ENCODE results near the gene BCL11A. TPM values are rescaled to one million over a fixed set of nuclear protein-coding genes. Genes with fewer than 3 reads are reported as not detected.

The BCL11A gene
- total RNA-seq, 2 donors from 2014 or later, result 4.5 to 4.7 TPM

GRCh38 chr2:60460577-60461420 is 92.7 kb downstream of the BCL11A start:
- ATAC-seq (no peak), DNase-seq (no peak)
- intact Hi-C loops (cut with DNase I), result no loop called here

- intact Hi-C loops (cut with DNase I), result no loop called here
- ATAC-seq (no peak), DNase-seq (no peak)
These were observed 93.6 kb downstream of the BCL11A start for GRCh38 chr2:60459851-60460250.

- no peak for ATAC-seq
- intact Hi-C loops (cut with DNase I), result no loop called here
- DNase-seq, result no peak
These were observed 97.2 kb downstream of the BCL11A start for GRCh38 chr2:60456115-60456770.

GRCh38 chr2:60453872-60454271 is 99.6 kb downstream of the BCL11A start:
- ATAC-seq (no peak), DNase-seq (no peak)
- intact Hi-C loops (cut with DNase I), result no loop called here

- ATAC-seq, result no peak
- no peak for DNase-seq
- intact Hi-C loops (cut with DNase I), result no loop called here
These were observed 100.2 kb downstream of the BCL11A start for GRCh38 chr2:60453301-60453700.

GRCh38 chr2:60450488-60450887 is 103.0 kb downstream of the BCL11A start:
- intact Hi-C loops (cut with DNase I), result no loop called here
- DNase-seq (no peak), ATAC-seq (no peak)

- no peak for ATAC-seq
- intact Hi-C loops (cut with DNase I), result no loop called here
- DNase-seq, result no peak
These were observed 105.5 kb downstream of the BCL11A start for GRCh38 chr2:60447943-60448342.

GRCh38 chr2:60446413-60447267 is 106.8 kb downstream of the BCL11A start:
- ATAC-seq, result no peak
- intact Hi-C loops (cut with DNase I), result no loop called here

GRCh38 chr2:60445684-60446179 is 107.7 kb downstream of the BCL11A start:
- ATAC-seq (no peak), DNase-seq (no peak)
- intact Hi-C loops (cut with DNase I), result no loop called here

More at GRCh38 chr2:60446413-60447267, 106.8 kb downstream of the BCL11A start:
- DNase-seq, result no peak

GRCh38 chr2:60442608-60443007 is 110.8 kb downstream of the BCL11A start:
- DNase-seq (no peak), ATAC-seq (no peak)
- intact Hi-C loops (cut with DNase I), result no loop called here

GRCh38 chr2:60441800-60442199 is 111.7 kb downstream of the BCL11A start:
- ATAC-seq (no peak), DNase-seq (no peak)
- intact Hi-C loops (cut with DNase I), result no loop called here

- intact Hi-C loops (cut with DNase I), result no loop called here
- DNase-seq, result no peak
- ATAC-seq, result no peak
These were observed 112.7 kb downstream of the BCL11A start for GRCh38 chr2:60440767-60441163.

- no peak for ATAC-seq
- intact Hi-C loops (cut with DNase I), result no loop called here
- no peak for DNase-seq
These were observed 113.2 kb downstream of the BCL11A start for GRCh38 chr2:60440079-60440766.

GRCh38 chr2:60439219-60439974 is 114.1 kb downstream of the BCL11A start:
- peak; percentile 41 for DNase-seq
- intact Hi-C loops (cut with DNase I), result no loop called here
- peak; percentile 85 to 87 for ATAC-seq

GRCh38 chr2:60438653-60439052 is 114.8 kb downstream of the BCL11A start:
- intact Hi-C loops (cut with DNase I), result no loop called here
- no peak for DNase-seq
- peak; percentile 17 to 40 for ATAC-seq

- intact Hi-C loops (cut with DNase I), result no loop called here
- ATAC-seq (no peak), DNase-seq (no peak)
These were observed 115.3 kb downstream of the BCL11A start for GRCh38 chr2:60438131-60438530.

- intact Hi-C loops (cut with DNase I), result no loop called here
- ATAC-seq (no peak), DNase-seq (no peak)
These were observed 116.3 kb downstream of the BCL11A start for GRCh38 chr2:60437080-60437696.

- ATAC-seq (peak in 1 of 2 donors; percentile 16), DNase-seq (no peak)
- intact Hi-C loops (cut with DNase I), result no loop called here
These were observed 120.3 kb downstream of the BCL11A start for GRCh38 chr2:60433018-60433596.
